ENCODE results near the gene C17orf107. TPM values are rescaled to one million over a fixed set of nuclear protein-coding genes. Genes with fewer than 3 reads are reported as not detected.
A peak's percentile ranks its signal among the peaks of the same experiment; 100 is the strongest.

The C17orf107 gene
- total and polyA plus RNA-seq, 8 donors: 1.9 to 6.9 (median 2.9) TPM

DNA sequence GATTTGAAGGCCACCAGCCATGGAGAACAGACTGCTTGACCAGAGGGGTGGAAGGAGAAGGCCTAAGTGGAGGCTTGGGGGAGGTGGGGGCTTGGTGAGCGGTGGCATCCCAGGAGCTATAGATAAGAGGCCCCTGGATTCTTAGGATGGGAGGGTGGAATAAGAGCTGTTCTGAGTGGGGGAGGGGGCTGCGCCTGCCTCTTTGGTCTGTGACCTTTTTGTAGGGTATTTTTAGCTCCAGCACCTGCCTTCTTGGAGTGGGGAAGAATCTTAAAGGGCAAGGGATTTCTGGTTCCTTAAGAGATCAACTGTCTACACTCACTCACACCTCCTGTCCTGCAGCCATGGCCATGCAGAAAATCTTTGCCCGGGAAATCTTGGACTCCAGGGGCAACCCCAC, 52.1 kb downstream of the C17orf107 start:
- FAIRE-seq (no peak), DNase-seq (peak in 1 of 6 donors; percentile 13), ATAC-seq (no peak)
- 62 to 68% methylated on average over 3 of the region's 3 CpGs for WGBS, 2 donors
- no peaks in the 10 kb centered on the region for H3K36me3 ChIP-seq
- intact Hi-C loops (cut with DNase I): no loop called here
- TF ChIP-seq, protein P1, sequence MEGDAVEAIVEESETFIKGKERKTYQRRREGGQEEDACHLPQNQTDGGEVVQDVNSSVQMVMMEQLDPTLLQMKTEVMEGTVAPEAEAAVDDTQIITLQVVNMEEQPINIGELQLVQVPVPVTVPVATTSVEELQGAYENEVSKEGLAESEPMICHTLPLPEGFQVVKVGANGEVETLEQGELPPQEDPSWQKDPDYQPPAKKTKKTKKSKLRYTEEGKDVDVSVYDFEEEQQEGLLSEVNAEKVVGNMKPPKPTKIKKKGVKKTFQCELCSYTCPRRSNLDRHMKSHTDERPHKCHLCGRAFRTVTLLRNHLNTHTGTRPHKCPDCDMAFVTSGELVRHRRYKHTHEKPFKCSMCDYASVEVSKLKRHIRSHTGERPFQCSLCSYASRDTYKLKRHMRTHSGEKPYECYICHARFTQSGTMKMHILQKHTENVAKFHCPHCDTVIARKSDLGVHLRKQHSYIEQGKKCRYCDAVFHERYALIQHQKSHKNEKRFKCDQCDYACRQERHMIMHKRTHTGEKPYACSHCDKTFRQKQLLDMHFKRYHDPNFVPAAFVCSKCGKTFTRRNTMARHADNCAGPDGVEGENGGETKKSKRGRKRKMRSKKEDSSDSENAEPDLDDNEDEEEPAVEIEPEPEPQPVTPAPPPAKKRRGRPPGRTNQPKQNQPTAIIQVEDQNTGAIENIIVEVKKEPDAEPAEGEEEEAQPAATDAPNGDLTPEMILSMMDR (IDR thresholded peaks at IDR 0.05): no peak
- H3K27ac ChIP-seq: no peak overlapping the region
- H3K27me3 ChIP-seq: no peaks in the 10 kb centered on the region
- H3K4me3 ChIP-seq: no peak overlapping the region
- no peaks in the 10 kb centered on the region for H3K9me3 ChIP-seq
- H3K4me1 ChIP-seq: peaks cover 0 to 5% (median 0%) of the 10 kb centered on the region in 3 donors

Other genes with a start within 250 kb of the C17orf107 start
- 10 to 100 TPM; 15.9 to 31.2 (median 21.5) TPM for gene PELP1, start 195.4 kb upstream of the C17orf107 start, total RNA-seq
- 10 to 100 TPM; 34.6 to 38.0 TPM for gene PELP1, start 195.4 kb upstream of the C17orf107 start, polyA plus RNA-seq
- gene ARRB2, start 188.9 kb upstream of the C17orf107 start, total RNA-seq: 10 to 100 TPM; 11.2 to 49.6 (median 15.1) TPM
- 10 to 100 TPM; 21.3 to 22.2 TPM for gene ARRB2, start 188.9 kb upstream of the C17orf107 start, polyA plus RNA-seq
- gene MED11, start 168.1 kb upstream of the C17orf107 start, total RNA-seq: 10 to 100 TPM in 4 of 6 donors, 1 to 10 TPM in 2; 8.6 to 11.6 (median 10.7) TPM
- 10 to 100 TPM; 26.0 to 31.1 TPM for gene MED11, start 168.1 kb upstream of the C17orf107 start, polyA plus RNA-seq
- 1 to 10 TPM in 2 of 6 donors, under 1 TPM in 4; 0.39 to 3.2 (median 0.69) TPM for gene ZMYND15, start 159.7 kb upstream of the C17orf107 start, total RNA-seq
- 1 to 10 TPM; 1.6 to 3.0 TPM for gene ZMYND15, start 159.7 kb upstream of the C17orf107 start, polyA plus RNA-seq
- 10 to 100 TPM in 3 of 6 donors, 1 to 10 TPM in 3; 7.6 to 55.6 (median 10.0) TPM for gene CXCL16, start 159.6 kb upstream of the C17orf107 start, total RNA-seq
- gene CXCL16, start 159.6 kb upstream of the C17orf107 start, polyA plus RNA-seq: 10 to 100 TPM in 1 of 2 donors, 1 to 10 TPM in 1; 7.9 to 12.9 TPM
- 1 to 10 TPM in 1 of 6 donors, under 1 TPM in 3, not detected in 2; 0.31 to 1.2 (median 0.61) TPM for gene TM4SF5, start 127.7 kb upstream of the C17orf107 start, total RNA-seq
- gene TM4SF5, start 127.7 kb upstream of the C17orf107 start, polyA plus RNA-seq: under 1 TPM; 0.46 to 0.77 TPM
- 1 to 10 TPM in 3 of 6 donors, under 1 TPM in 2, not detected in 1; 0.28 to 2.2 (median 1.2) TPM for gene VMO1, start 113.2 kb upstream of the C17orf107 start, total RNA-seq
- 1 to 10 TPM in 1 of 2 donors, under 1 TPM in 1; 0.87 to 1.6 TPM for gene VMO1, start 113.2 kb upstream of the C17orf107 start, polyA plus RNA-seq
- gene GLTPD2, start 110.6 kb upstream of the C17orf107 start, total RNA-seq: under 1 TPM in 1 of 6 donors, not detected in 5; 0.39 TPM
- under 1 TPM in 1 of 2 donors, not detected in 1; 0.23 TPM for gene GLTPD2, start 110.6 kb upstream of the C17orf107 start, polyA plus RNA-seq
- gene PSMB6, start 103.4 kb upstream of the C17orf107 start, total RNA-seq: 10 to 100 TPM; 31.3 to 55.4 (median 46.1) TPM
- gene PSMB6, start 103.4 kb upstream of the C17orf107 start, polyA plus RNA-seq: 100 to 1,000 TPM in 1 of 2 donors, 10 to 100 TPM in 1; 53.1 to 103 TPM
- gene PLD2, start 92.4 kb upstream of the C17orf107 start, total RNA-seq: 10 to 100 TPM; 11.7 to 26.1 (median 17.9) TPM
- 10 to 100 TPM; 24.5 to 25.8 TPM for gene PLD2, start 92.4 kb upstream of the C17orf107 start, polyA plus RNA-seq
- gene MINK1, start 66.2 kb upstream of the C17orf107 start, total RNA-seq: 10 to 100 TPM; 39.6 to 70.3 (median 44.0) TPM
- gene MINK1, start 66.2 kb upstream of the C17orf107 start, polyA plus RNA-seq: 10 to 100 TPM; 62.3 to 79.3 TPM
- gene CHRNE, start 3.6 kb downstream of the C17orf107 start, total RNA-seq: 1 to 10 TPM in 5 of 6 donors, under 1 TPM in 1; 0.76 to 2.0 (median 1.5) TPM
- 1 to 10 TPM in 1 of 2 donors, under 1 TPM in 1; 0.77 to 1.1 TPM for gene CHRNE, start 3.6 kb downstream of the C17orf107 start, polyA plus RNA-seq
- gene GP1BA, start 32.7 kb downstream of the C17orf107 start, total RNA-seq: under 1 TPM in 3 of 6 donors, not detected in 3; 0.06 to 0.37 (median 0.15) TPM
- under 1 TPM in 1 of 2 donors, not detected in 1; 0.11 TPM for gene GP1BA, start 32.7 kb downstream of the C17orf107 start, polyA plus RNA-seq
- 10 to 100 TPM; 10.9 to 23.3 (median 21.4) TPM for gene SLC25A11, start 40.5 kb downstream of the C17orf107 start, total RNA-seq
- gene SLC25A11, start 40.5 kb downstream of the C17orf107 start, polyA plus RNA-seq: 10 to 100 TPM; 20.6 to 25.5 TPM
- gene RNF167, start 40.7 kb downstream of the C17orf107 start, total RNA-seq: 10 to 100 TPM; 40.8 to 64.5 (median 46.7) TPM
- 100 to 1,000 TPM; 102 to 118 TPM for gene RNF167, start 40.7 kb downstream of the C17orf107 start, polyA plus RNA-seq
- gene PFN1, start 49.0 kb downstream of the C17orf107 start, total RNA-seq: 100 to 1,000 TPM in 4 of 6 donors, 10 to 100 TPM in 2; 63.6 to 195 (median 125) TPM
- gene PFN1, start 49.0 kb downstream of the C17orf107 start, polyA plus RNA-seq: 100 to 1,000 TPM; 148 to 162 TPM
- gene ENO3, start 51.6 kb downstream of the C17orf107 start, total RNA-seq: 1 to 10 TPM; 1.5 to 6.3 (median 2.5) TPM
- gene ENO3, start 51.6 kb downstream of the C17orf107 start, polyA plus RNA-seq: 10 to 100 TPM; 17.0 to 20.3 TPM
- 10 to 100 TPM; 15.8 to 31.7 (median 23.8) TPM for gene SPAG7, start 68.3 kb downstream of the C17orf107 start, total RNA-seq
- gene SPAG7, start 68.3 kb downstream of the C17orf107 start, polyA plus RNA-seq: 10 to 100 TPM; 40.3 to 58.4 TPM
- 10 to 100 TPM; 13.6 to 28.0 (median 19.8) TPM for gene CAMTA2, start 88.1 kb downstream of the C17orf107 start, total RNA-seq
- gene CAMTA2, start 88.1 kb downstream of the C17orf107 start, polyA plus RNA-seq: 10 to 100 TPM; 68.1 to 86.3 TPM
- under 1 TPM; 0.28 to 0.81 (median 0.34) TPM for gene INCA1, start 98.0 kb downstream of the C17orf107 start, total RNA-seq
- gene INCA1, start 98.0 kb downstream of the C17orf107 start, polyA plus RNA-seq: 1 to 10 TPM; 1.8 to 2.4 TPM
- gene KIF1C, start 98.4 kb downstream of the C17orf107 start, total RNA-seq: 100 to 1,000 TPM in 1 of 6 donors, 10 to 100 TPM in 5; 72.8 to 103 (median 78.7) TPM
- 10 to 100 TPM; 22.3 to 41.6 TPM for gene KIF1C, start 98.4 kb downstream of the C17orf107 start, polyA plus RNA-seq
- gene SLC52A1, start 135.9 kb downstream of the C17orf107 start, total RNA-seq: not detected
- under 1 TPM in 1 of 2 donors, not detected in 1; 0.08 TPM for gene SLC52A1, start 135.9 kb downstream of the C17orf107 start, polyA plus RNA-seq
- 1 to 10 TPM; 2.7 to 5.2 (median 3.5) TPM for gene ZFP3, start 178.9 kb downstream of the C17orf107 start, total RNA-seq
- gene ZFP3, start 178.9 kb downstream of the C17orf107 start, polyA plus RNA-seq: 1 to 10 TPM; 1.9 to 3.2 TPM
- gene ZNF232, start 212.3 kb downstream of the C17orf107 start, total RNA-seq: 1 to 10 TPM; 2.8 to 5.5 (median 3.6) TPM
- gene ZNF232, start 212.3 kb downstream of the C17orf107 start, polyA plus RNA-seq: 1 to 10 TPM; 5.8 to 7.1 TPM
- gene USP6, start 216.5 kb downstream of the C17orf107 start, total RNA-seq: under 1 TPM; 0.03 to 0.09 (median 0.05) TPM
- gene USP6, start 216.5 kb downstream of the C17orf107 start, polyA plus RNA-seq: under 1 TPM; 0.04 to 0.09 TPM